ENCODE results near the gene ZNF789.
A peak's percentile ranks its signal among the peaks of the same experiment; 100 is the strongest.

Gene ZNF789

GRCh38 chr7:99504603-99505323 lies 32.1 kb downstream of the ZNF789 start, which contains the start of gene ZKSCAN5:
Gene ZKSCAN5, plus strand, starts transcription at chr7:99504662. Its CDS starts 1,383 bp downstream, at chr7:99506045.
- DNase-seq, result peak; percentile 97 to 100 (median 99)

DNA sequence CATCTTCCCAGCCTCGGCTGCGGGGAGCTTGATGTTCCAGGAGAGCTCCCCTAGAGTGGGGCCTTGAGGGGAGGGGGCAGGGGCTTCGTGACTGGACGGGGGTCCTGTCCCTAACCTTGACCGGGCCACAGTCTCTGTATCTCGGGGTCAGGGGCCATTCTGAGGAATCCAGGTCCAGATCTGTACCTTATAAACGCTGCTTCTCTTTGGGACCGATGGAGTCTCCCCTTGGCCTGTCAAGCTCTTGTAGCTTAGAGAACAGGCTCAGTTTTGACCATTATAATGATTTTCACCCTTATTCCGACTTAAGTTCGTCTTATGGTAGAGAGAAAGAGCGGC lies 32.6 kb downstream of the ZNF789 start:
- DNase-seq, result peak in 1 of 14 donors; percentile 57

DNA sequence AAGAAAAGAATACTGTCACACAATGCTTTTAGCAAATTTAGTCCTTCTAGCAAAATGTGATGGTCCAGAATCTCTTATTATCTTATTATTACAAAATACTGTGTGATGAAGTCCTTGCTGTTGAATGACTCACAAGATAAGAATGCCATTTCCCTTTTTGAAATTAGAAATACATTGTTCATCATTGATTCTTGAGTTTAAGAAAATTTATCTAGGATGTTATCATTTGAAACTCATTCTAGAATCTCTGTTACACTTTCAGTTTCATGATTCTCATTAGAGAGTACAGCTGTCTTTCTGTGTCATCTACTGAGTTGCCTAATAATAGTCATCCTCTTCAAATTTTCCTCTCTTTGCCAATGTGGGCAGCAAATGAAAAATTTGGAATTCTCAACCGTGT lies 41.4 kb downstream of the ZNF789 start:
- DNase-seq, result no peak

DNA sequence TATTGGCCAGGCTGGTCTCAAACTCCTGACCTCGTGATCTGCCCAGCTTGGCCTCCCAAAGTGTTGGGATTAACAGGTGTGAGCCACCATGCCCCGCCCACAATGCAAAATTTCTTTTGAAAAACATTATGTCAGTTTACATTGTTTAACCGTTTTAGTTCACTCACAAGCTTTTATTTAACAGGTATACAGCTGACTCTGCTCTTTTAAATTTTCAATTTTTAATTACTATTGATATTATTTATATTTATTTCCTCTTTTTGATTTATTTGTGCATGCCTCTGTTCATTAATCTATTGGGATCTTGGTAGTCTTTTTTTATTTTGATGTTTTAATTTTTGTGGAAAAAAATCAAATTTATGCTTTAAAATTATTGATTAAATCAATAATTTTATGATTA lies 48.7 kb downstream of the ZNF789 start:
- no peak for DNase-seq

GRCh38 chr7:99525713-99526440 lies 53.2 kb downstream of the ZNF789 start:
- no peak for DNase-seq

DNA sequence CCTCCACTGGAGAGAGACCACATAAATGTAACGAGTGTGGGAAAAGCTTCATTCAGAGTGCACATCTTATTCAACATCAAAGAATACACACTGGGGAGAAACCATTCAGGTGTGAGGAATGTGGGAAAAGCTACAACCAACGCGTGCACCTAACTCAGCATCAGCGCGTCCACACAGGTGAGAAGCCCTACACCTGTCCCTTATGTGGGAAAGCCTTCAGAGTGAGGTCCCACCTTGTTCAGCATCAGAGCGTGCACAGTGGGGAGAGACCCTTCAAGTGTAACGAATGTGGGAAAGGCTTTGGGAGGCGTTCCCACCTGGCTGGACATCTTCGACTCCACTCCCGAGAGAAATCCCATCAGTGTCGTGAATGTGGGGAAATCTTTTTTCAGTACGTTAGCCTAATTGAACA lies 58.7 kb downstream of the ZNF789 start:
- DNase-seq, result no peak

DNA sequence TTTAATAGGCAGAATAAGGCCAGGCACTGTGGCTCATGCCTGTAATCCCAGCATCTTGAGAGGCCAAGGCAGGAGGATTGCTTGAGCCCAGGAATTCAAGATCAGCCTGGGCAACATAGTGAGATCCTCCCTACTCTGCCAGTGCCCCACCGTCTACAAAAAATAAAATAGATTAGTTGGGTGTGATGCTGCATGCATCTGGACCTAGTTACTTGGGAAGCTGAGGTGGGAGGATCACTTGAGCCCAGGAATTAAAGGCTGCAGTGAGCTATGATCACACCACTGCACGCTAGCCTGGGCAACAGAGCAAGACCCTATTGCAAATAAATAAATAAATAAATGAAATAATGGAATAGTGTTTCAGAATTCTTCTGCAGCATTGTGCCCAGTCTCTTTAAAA lies 63.0 kb downstream of the ZNF789 start:
- DNase-seq, result no peak
